Cardiac fibroblast (primary cell): ENCODE measurements around the gene CD151.

Source experiments
- DNase-seq, 2 donors: peaks; one replicate each; pipeline versions ENCODE4 v3.0.0 to v3.0.0-alpha.2; 2010; ENCODE audit warnings: low read depth in 2 of 2
- H3K4me3 ChIP-seq, 2 donors: replicated peaks in 1 of 2; 1 replicate in 1 of 2; 2 replicates in 1 of 2; pipeline ENCODE4 v1.5.1; 2011; ENCODE audit warnings: low read depth in 2 of 2, low read length in 2 of 2, mild to moderate bottlenecking in 2 of 2, moderate library complexity in 1 of 2
- CTCF ChIP-seq: IDR thresholded peaks from one replicate; pipeline ENCODE4 v1.5.1; 2011; ENCODE audit warnings: low read depth, mild to moderate bottlenecking, low read length, inconsistent platforms

The CD151 gene

GRCh38 chr11:788953-789940 is 43.5 kb upstream of the CD151 start:
- no peak for TF ChIP-seq CTCF
- DNase-seq: no peak
- H3K4me3 ChIP-seq: peak overlapping the region; percentile 10 to 11

- H3K4me3 ChIP-seq: peak within 1 kb of the TSS; percentile 10 to 11
- no peak for TF ChIP-seq CTCF
- DNase-seq: peak; percentile 47 to 59
These were observed 42.8 kb upstream of the CD151 start, which contains the start of gene CEND1 for GRCh38 chr11:789943-790342. Gene CEND1, minus strand, starts transcription at chr11:790090. Its CDS starts 1,514 bp downstream, at chr11:788576.

GRCh38 chr11:790721-791564 is 41.8 kb upstream of the CD151 start:
- DNase-seq: peak in 1 of 2 donors; percentile 52
- no peak for TF ChIP-seq CTCF
- H3K4me3 ChIP-seq: no peak overlapping the region

GRCh38 chr11:791658-792534 is 40.9 kb upstream of the CD151 start:
- H3K4me3 ChIP-seq: no peak overlapping the region
- TF ChIP-seq CTCF: no peak
- DNase-seq: no peak

- H3K4me3 ChIP-seq: no peak overlapping the region
- no peak for TF ChIP-seq CTCF
These were observed 40.3 kb upstream of the CD151 start for GRCh38 chr11:792535-792821.

GRCh38 chr11:792873-793272 is 39.9 kb upstream of the CD151 start:
- no peak for DNase-seq
- no peak for TF ChIP-seq CTCF
- H3K4me3 ChIP-seq: no peak overlapping the region

More at GRCh38 chr11:792535-792821, 40.3 kb upstream of the CD151 start:
- no peak for DNase-seq
